NB4 (cell line): ENCODE measurements around the gene ATP9B.

ENCODE experiments used
- CTCF ChIP-seq: IDR thresholded peaks from one replicate; pipeline ENCODE4 v1.5.1; 2012; ENCODE audit warnings: low read depth, low read length
- MAX ChIP-seq: IDR thresholded peaks from 2 replicates; pipeline ENCODE4 v1.6.1; 2011; ENCODE audit warnings: low read depth, low read length
- MYC ChIP-seq: IDR thresholded peaks from 2 replicates; pipeline ENCODE4 v1.6.1; 2011; ENCODE audit warnings: low read depth, low read length
- POLR2A ChIP-seq: IDR thresholded peaks from 2 replicates; pipeline ENCODE4 v1.6.1; 2011; ENCODE audit warnings: mild to moderate bottlenecking; ENCODE audit not compliant: insufficient read length; ENCODE audit errors: extremely low read depth

- no peak for TF ChIP-seq CTCF
- no peak for TF ChIP-seq POLR2A
- TF ChIP-seq MYC, result no peak
- TF ChIP-seq MAX, result no peak
Observed at GRCh38 chr18:79385326-79385707, 316.1 kb downstream of the ATP9B start.
